HL-60/S4 treated with phorbol 12-myristate 13-acetate at 8.2 ng/mL for 4 days and 3 days (cell line): ENCODE measurements around the gene SPDYE3.
"Not testable (repeated sequence)": the region's sequence is repeated elsewhere in the genome, so short reads cannot be mapped to it uniquely, and the experiment has no call there.

Source experiments
- in situ Hi-C: fragments of 300-500 bp; cut with MboI; formaldehyde crosslinking; loops from 2 replicates; pipeline ENCODE4 v1.15.0; 2022; ENCODE audit warnings: low sequenced_read_pairs

The SPDYE3 gene

GRCh38 chr7:100348805-100349204 is 41.3 kb downstream of the SPDYE3 start:
- in situ Hi-C loops: no loop called here

DNA sequence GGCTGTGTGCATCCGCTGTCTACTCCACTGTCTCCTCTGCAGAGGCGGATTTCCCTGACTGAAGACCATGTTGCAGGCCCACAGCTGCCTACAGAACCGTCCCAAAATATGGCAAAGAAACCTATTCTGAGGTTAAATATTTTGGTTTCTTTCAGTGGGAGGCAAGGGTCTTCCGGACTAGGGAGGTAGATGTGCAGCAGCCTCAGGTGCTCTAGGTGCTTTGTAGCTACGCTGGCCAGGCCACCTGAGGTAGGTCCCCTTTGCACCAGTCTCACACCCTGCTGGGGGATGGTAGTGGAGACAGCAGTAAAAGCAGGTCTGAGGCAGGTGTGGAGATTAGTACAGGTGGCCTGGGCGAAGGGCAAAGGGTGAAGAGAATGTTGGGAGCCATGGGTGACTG is 42.3 kb downstream of the SPDYE3 start:
- in situ Hi-C loops: loop anchor here (10.0 kb wide), 1 partner anchor 55 kb away; no protein-coding TSS in a partner anchor

- in situ Hi-C loops: loop anchor here (10.0 kb wide), 1 partner anchor 53 kb away; no protein-coding TSS in a partner anchor
Measured at GRCh38 chr7:100351657-100352058, 44.2 kb downstream of the SPDYE3 start.

- in situ Hi-C loops: loop anchor here (10.0 kb wide), 1 partner anchor 52 kb away; no protein-coding TSS in a partner anchor
Measured at GRCh38 chr7:100352230-100352781, 44.8 kb downstream of the SPDYE3 start.

DNA sequence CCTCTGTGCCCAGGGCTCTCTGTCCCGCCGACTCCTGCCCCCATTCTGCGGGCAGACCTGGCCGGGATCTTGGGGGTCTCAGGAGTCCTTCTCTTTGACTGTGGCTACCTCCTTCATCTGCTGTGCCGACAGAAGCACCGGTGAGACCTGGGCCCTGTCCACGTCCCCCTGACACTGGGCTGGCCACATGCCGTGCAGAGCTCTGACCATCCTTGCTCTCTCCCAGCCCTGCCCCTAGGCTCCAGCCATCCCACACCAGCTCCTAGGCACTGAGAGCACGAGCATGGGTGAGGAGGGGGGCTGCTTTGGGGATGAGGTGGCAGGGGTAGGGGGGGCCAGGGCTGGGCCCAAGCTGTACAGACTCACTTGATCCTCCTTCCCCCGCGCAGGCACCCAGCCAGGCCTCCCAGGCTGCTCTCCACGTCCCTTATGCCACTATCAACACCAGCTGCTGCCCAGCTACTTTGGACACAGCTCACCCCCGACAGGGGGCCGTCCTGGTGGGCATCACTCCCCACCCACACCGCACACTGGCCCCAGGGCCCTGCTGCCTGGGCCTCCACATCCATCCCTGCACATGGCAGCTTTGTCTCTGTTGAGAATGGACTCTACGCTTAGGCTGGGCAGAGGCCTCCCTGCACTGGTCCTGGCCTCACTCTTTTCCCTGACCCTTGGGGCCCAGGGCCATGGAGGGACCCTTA is 45.6 kb downstream of the SPDYE3 start:
- in situ Hi-C loops: loop anchor here (10.0 kb wide), 1 partner anchor 52 kb away; no protein-coding TSS in a partner anchor

DNA sequence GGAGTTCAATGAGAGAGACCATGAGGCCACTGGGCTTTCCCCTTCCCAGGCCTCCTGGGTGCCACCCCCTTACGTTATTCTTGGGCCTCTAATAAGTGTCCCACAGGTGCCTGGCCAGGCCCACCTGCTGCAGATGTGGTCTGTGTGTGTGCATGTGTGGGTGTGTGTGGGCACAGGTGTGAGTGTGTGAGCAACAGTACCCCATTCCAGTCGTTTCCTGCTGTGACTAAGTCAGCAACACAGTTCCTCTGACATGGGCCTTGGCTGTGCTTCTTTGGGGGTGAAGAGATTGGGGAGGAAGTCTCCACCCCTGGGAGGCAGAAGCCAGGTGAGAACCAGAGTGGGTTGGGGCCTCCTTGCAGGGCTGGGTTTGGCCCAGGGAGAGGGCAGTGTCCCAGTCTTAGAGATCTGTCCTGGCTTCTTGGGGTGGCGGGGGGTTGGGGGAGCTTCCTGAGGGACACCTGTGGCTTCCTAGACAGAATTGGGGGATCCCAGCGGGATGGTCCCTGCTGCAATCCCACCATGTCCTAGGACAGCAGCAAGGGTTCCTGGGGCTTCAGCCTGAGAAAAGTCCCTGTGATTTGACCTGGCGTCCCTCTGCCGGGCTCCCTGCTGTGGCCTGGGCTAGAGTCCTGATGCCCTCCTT is 46.3 kb downstream of the SPDYE3 start:
- in situ Hi-C loops: loop anchor here (10.0 kb wide), 1 partner anchor 51 kb away; no protein-coding TSS in a partner anchor

GRCh38 chr7:100356416-100357068 is 49.0 kb downstream of the SPDYE3 start:
- in situ Hi-C loops: loop anchor here (10.0 kb wide), 1 partner anchor 48 kb away; no protein-coding TSS in a partner anchor

- in situ Hi-C loops: loop anchor here (10.0 kb wide), 1 partner anchor 48 kb away; no protein-coding TSS in a partner anchor
Measured at GRCh38 chr7:100357131-100357561, 49.6 kb downstream of the SPDYE3 start.

GRCh38 chr7:100358027-100358856 is 50.7 kb downstream of the SPDYE3 start, which contains the start of gene PILRB:
Gene PILRB (plus strand): TSS chr7:100358117. CDS start chr7:100358303, 186 bp downstream.
- in situ Hi-C loops: loop anchor here (10.0 kb wide), 1 partner anchor 47 kb away; no protein-coding TSS in a partner anchor

DNA sequence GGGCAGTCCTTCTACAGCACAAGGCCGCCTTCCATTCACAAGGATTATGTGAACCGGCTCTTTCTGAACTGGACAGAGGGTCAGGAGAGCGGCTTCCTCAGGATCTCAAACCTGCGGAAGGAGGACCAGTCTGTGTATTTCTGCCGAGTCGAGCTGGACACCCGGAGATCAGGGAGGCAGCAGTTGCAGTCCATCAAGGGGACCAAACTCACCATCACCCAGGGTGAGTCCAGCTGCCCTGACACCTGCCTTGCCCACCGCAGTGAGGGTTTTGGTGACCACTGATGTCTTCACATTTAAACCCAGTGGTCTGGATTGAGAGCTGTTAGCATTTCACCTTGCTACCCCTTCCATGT is 51.3 kb downstream of the SPDYE3 start:
- in situ Hi-C loops: loop anchor here (10.0 kb wide), 1 partner anchor 46 kb away; no protein-coding TSS in a partner anchor

DNA sequence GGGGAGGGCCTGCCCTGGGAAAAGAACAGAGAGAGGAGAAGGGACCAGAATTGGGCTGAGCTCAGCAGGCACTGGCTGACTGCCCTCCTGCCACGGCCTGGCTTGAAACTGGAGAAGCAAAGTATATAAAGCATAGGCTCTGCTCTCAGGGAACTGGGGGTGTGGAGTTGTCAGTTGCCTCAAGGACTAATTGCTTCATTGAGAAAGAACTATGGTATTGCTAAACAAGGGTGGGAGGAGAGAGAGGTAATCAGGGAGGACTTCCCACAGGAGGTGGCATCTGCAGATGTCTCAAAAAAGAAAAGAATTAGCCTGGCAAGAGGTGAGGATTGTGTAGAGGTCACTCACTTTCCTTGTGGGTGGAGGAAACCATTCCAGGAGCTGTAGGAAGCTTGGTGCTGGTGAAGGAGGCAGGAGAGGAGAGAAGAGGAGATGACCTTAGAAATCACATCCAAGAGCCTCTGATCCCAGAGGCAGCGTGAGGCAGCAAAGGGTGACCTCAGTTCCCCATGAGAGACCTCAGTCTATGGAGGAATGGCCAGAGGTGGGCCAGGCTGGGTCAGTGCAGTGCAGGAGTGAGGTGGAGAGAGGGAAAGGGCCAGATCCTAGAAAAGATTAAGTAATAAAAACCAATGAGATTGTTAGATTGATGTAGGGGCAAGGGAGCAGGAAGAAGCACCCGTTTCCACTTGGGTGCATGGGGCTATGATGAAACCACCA is 52.8 kb downstream of the SPDYE3 start:
- in situ Hi-C loops: no loop called here

DNA sequence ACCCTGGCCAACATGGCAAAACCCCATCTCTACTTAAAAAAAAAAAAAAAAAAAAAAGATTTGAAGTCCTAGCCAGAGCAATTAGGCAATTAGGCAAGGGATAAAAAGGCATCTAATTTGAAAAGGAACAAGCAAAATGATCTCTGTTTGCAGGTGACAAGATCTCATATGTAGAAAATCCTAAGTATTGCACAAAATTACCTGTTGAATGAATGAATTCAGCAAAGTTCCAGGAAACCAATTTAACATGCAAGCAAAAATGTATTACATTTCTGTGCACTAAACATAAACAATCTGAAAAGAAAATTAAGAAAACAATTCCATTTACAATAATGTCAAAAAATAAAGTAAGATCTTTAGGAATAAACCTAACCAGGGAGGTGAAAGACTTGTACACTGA is 55.6 kb downstream of the SPDYE3 start:
- in situ Hi-C loops: no loop called here

- in situ Hi-C loops: not testable (repeated sequence)
Measured at GRCh38 chr7:100363797-100364196, 56.3 kb downstream of the SPDYE3 start.

DNA sequence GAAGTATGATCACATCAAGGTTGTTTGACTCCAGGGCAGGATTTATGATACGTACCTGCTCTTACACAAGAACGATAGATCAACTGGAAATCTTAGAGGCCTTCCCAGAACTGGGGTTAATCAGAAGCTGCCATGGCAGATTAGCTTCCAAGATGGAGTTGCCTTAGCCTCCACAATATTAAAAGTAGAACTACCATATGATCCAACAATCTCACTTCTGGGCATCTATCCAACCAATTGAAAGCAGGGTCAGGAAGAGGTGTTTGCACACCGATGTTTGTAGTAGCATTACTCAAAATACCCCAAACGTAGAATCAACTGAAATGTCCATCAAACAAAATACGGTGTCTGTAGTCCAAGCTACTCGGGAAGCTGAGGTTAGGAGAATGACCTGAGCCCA is 57.0 kb downstream of the SPDYE3 start:
- in situ Hi-C loops: no loop called here

DNA sequence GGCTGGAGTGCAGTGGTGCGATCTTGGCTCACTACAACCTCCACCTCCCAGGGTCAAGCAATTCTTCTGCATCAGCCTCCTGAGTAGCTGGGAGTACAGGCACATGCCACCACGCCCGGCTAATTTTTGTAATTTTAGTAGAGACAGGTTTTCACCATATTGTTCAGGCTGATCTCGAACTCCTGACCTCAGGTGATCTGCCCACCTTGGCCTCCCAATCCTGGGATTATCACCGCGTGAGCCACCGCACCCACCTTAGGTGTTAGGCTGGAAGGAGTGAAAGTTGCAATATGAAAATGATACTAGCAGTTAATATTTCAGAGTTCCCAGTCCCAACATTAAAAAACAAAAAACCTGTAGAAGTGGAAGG is 58.5 kb downstream of the SPDYE3 start:
- in situ Hi-C loops: not testable (repeated sequence)

DNA sequence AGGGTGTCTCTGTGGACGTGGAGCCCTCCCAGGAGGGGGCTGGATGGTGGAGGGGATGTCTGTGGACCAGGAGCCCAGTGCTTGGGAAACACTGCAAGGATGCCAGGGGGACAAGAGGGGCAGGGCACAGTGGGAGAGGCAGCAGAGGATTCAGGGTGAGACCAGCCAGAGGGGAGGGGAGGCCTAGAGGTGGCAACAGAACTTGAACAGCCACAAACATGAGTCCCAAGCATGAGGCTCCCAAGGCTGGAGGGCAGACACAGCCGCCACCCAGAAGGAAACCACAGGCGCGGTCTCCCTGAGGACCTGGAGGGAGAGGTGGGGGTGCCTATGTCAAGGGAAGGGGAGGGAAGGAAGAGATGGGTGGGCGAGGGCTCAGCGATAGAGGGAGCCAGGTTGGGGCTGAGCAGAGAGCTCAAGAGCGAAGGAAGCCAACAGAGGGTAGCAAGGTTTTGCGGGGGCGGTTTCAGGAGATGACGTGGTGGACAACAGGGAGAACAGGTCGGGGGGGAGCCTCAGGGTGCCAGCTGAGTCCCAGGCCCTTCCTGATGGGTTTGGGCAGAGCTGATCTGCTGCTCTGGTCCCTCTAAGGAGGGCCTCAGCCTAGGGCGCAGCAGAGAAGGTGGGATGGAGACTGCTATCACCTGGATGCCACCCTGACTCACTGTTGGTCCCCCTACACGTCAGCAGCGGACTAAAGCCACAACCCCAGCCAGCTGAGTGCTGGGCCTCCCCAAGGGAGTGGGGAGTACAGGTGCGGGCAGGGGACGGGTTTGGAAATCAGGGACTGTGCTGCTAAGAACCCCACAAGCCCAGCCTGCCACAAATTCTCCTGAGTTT is 59.1 kb downstream of the SPDYE3 start:
- in situ Hi-C loops: no loop called here

GRCh38 chr7:100367251-100367620 is 59.7 kb downstream of the SPDYE3 start:
- in situ Hi-C loops: no loop called here

DNA sequence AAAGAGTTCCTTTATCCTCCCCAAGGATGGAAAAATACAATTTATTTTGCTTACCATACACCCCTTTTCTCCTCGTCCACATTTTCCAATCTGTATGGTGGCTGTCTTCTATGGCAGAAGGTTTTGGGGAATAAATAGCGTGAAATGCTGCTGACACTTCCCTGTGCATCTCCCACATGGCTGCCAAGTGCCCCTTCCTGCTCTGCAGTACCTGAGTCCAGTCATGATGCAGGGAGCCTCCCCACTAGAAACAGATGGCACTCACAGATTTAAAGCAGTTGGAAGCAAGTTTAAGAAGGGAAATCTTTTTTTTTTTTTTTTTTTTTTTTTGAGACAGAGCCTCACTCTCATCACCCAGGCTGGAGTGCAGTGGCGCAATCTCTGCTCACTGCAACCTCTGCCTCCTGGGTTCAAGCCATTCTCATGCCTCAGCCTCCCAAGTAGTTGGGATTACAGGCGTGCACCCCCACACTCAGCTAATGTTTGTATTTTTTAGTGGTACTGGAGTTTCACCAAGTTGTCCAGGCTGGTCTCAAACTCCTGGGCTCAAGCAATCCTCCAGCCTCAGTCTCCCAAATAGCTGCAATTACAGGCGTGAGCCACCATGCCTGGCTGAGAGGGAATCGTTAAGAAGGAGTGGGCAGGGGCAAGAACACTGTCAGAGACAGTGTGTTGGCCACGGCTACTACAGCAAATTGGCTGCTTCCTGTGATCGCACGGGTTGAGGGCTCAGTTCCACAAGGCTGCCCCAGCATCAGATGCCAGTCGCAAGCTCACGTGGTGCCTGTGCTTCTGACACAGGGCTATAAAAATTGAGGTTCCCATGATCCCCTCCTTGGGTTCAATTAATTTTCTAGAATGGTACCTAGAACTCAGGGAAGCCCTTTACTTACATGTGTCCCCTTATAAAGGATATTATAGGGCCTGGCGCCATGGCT is 60.4 kb downstream of the SPDYE3 start:
- in situ Hi-C loops: no loop called here
